SK-N-SH (cell line): ENCODE results near the gene ANKRD33B. TPM values are rescaled to one million over a fixed set of nuclear protein-coding genes. Genes with fewer than 3 reads are reported as not detected.

Source experiments
- CTCF ChIA-PET: fragments of 300-600, 350-600 bp; formaldehyde crosslinking; extraction: SDS; loops from one replicate; lab custom pipeline; 2021; lab: Yijun Ruan, JAX
- POLR2A ChIA-PET: fragments of 350-600 bp; sonication (Branson Sonifier 250); formaldehyde crosslinking; extraction: SDS; loops from one replicate; lab custom pipeline; 2020; ENCODE audit warnings: antibody characterized with exemption, inconsistent platforms; lab: Yijun Ruan, JAX
- DNase-seq: peaks from one replicate; pipeline ENCODE4 v3.0.0; 2012
- H2AFZ ChIP-seq: fragments of 200-600 bp; sonication (generic); 2 replicates; pipeline ENCODE4 v1.8.1; 2016; ENCODE audit warnings: antibody characterized with exemption, mild to moderate bottlenecking, low read depth
- H3F3A ChIP-seq: fragments of 200-600 bp; sonication (generic); replicated peaks from 2 replicates; pipeline ENCODE3; 2016; ENCODE audit warnings: antibody characterized with exemption, mild to moderate bottlenecking; ENCODE audit not compliant: insufficient read depth
- H3K27ac ChIP-seq, 2 experiments: fragments of 200-500 bp in 1 of 2; fragments of 200-600 bp in 1 of 2; sonication (Bioruptor generic) in 1 of 2; sonication (generic), shearing (Covaris generic) in 1 of 2; 2 replicates each; pipeline versions ENCODE4 v1.5.1 to v1.6.1; 2014 to 2016; ENCODE audit warnings: low read depth in 2 of 2, inconsistent platforms in 1 of 2, low read length in 1 of 2, mild to moderate bottlenecking in 1 of 2, mixed read lengths in 1 of 2
- H3K27me3 ChIP-seq: fragments of 200-600 bp; sonication (generic), shearing (Covaris generic); 2 replicates; pipeline ENCODE4 v1.6.1; 2016; ENCODE audit warnings: mixed run types; ENCODE audit not compliant: insufficient read depth
- H3K36me3 ChIP-seq, 2 experiments: fragments of 200-500 bp in 1 of 2; fragments of 200-600 bp in 1 of 2; sonication (Bioruptor generic) in 1 of 2; sonication (generic) in 1 of 2; replicated peaks in 1 of 2; 2 replicates each; pipeline versions ENCODE3 to v1.5.1; 2014 to 2016; ENCODE audit warnings: low read length in 1 of 2, mild to moderate bottlenecking in 1 of 2; ENCODE audit not compliant: insufficient read depth in 2 of 2, control insufficient read depth in 1 of 2
- H3K4me1 ChIP-seq, 2 experiments: fragments of 200-500 bp in 1 of 2; fragments of 200-600 bp in 1 of 2; sonication (Bioruptor generic) in 1 of 2; sonication (generic), shearing (Covaris generic) in 1 of 2; 2 replicates each; pipeline versions ENCODE4 v1.5.1 to v1.6.1; 2014 to 2016; ENCODE audit warnings: low read depth in 1 of 2, low read length in 1 of 2, mixed run types in 1 of 2; ENCODE audit not compliant: insufficient read depth in 2 of 2, control insufficient read depth in 1 of 2
- H3K4me2 ChIP-seq: fragments of 200-600 bp; sonication (generic), shearing (Covaris generic); 2 replicates; pipeline ENCODE4 v1.6.1; 2017; ENCODE audit warnings: mixed run types
- H3K4me3 ChIP-seq, 2 experiments: fragments of 200-500 bp in 1 of 2; fragments of 200-600 bp in 1 of 2; sonication (Bioruptor generic) in 1 of 2; sonication (generic), shearing (Covaris generic) in 1 of 2; 2 replicates each; pipeline versions ENCODE4 v1.5.1 to v1.8.1; 2014 to 2016; ENCODE audit warnings: low read depth in 2 of 2, inconsistent platforms in 1 of 2, low read length in 1 of 2, mild to moderate bottlenecking in 1 of 2, mixed read lengths in 1 of 2, moderate library complexity in 1 of 2
- H3K79me2 ChIP-seq: fragments of 200-600 bp; sonication (generic); 2 replicates; pipeline ENCODE4 v1.8.1; 2017; ENCODE audit warnings: mild to moderate bottlenecking; ENCODE audit not compliant: insufficient read depth
- H3K9ac ChIP-seq: fragments of 200-600 bp; sonication (generic); 2 replicates; pipeline ENCODE4 v1.6.1; 2017; ENCODE audit warnings: mixed run types
- H3K9me2 ChIP-seq: fragments of 200-600 bp; sonication (generic); 2 replicates; pipeline ENCODE4 v1.6.1; 2017; ENCODE audit warnings: mixed run types
- H3K9me3 ChIP-seq: fragments of 200-600 bp; sonication (generic); 2 replicates; pipeline ENCODE4 v1.6.1; 2017; ENCODE audit warnings: mixed run types, mild to moderate bottlenecking, moderate library complexity
- H4K20me1 ChIP-seq: fragments of 200-600 bp; sonication (generic); 2 replicates; pipeline ENCODE4 v1.6.1; 2017; ENCODE audit warnings: mild to moderate bottlenecking, mixed run types; ENCODE audit not compliant: insufficient read depth
- CTCF ChIP-seq: fragments of 200-600 bp; sonication (generic); IDR thresholded peaks from 2 replicates; pipeline ENCODE4 v1.6.1; 2017; ENCODE audit warnings: antibody characterized with exemption, mild to moderate bottlenecking, moderate library complexity
- ELF1 ChIP-seq: IDR thresholded peaks from 2 replicates; pipeline ENCODE4 v1.4.0; 2012
- EP300 ChIP-seq, 2 experiments: IDR thresholded peaks; 2 replicates each; pipeline versions ENCODE4 v1.4.0 to v1.6.1; 2012; ENCODE audit warnings: borderline replicate concordance in 1 of 2, low read depth in 1 of 2, low read length in 1 of 2
- FOXM1 ChIP-seq: IDR thresholded peaks from 2 replicates; pipeline ENCODE4 v1.4.0; 2012; ENCODE audit warnings: low read depth, mild to moderate bottlenecking
- GATA2 ChIP-seq: sonication (generic); formaldehyde crosslinking; IDR thresholded peaks from 2 replicates; pipeline ENCODE4 v1.5.0; 2020; ENCODE audit warnings: mild to moderate bottlenecking, missing genetic modification reagents
- MXI1 ChIP-seq: IDR thresholded peaks from 2 replicates; pipeline ENCODE4 v1.6.1; 2012; ENCODE audit warnings: mild to moderate bottlenecking, low read depth, low read length, improper control_type of control experiment
- NFIC ChIP-seq: IDR thresholded peaks from 2 replicates; pipeline ENCODE4 v1.4.0; 2012; ENCODE audit warnings: borderline replicate concordance
- POLR2AphosphoS5 ChIP-seq: IDR thresholded peaks from 2 replicates; pipeline ENCODE4 v1.6.1; 2012; ENCODE audit warnings: low read depth, low read length
- RAD21 ChIP-seq: IDR thresholded peaks from 2 replicates; pipeline ENCODE4 v1.6.1; 2012; ENCODE audit warnings: mild to moderate bottlenecking, low read length
- RCOR1 ChIP-seq: fragments of 150-350 bp; IDR thresholded peaks from 2 replicates; pipeline ENCODE4 v1.6.1; 2017; ENCODE audit warnings: antibody characterized with exemption, low read length
- REST ChIP-seq: IDR thresholded peaks from 2 replicates; pipeline ENCODE4 v1.6.1; 2012; ENCODE audit warnings: mild to moderate bottlenecking, low read depth, low read length, moderate library complexity
- TAF1 ChIP-seq: IDR thresholded peaks from 2 replicates; pipeline ENCODE4 v1.6.1; 2012; ENCODE audit warnings: low read depth, mild to moderate bottlenecking, low read length, moderate library complexity, borderline replicate concordance
- TEAD4 ChIP-seq: IDR thresholded peaks from 2 replicates; pipeline ENCODE4 v1.4.0; 2012; ENCODE audit warnings: mild to moderate bottlenecking, borderline replicate concordance; ENCODE audit not compliant: insufficient read depth
- USF2 ChIP-seq: fragments of 150-350 bp; IDR thresholded peaks from 2 replicates; pipeline ENCODE4 v1.6.1; 2017; ENCODE audit warnings: antibody characterized with exemption, low read length, low read depth, borderline replicate concordance
- WGBS: methylation state at CpG from one replicate; pipeline ENCODE4 v1.1.6; 2017; ENCODE audit warnings: low lambda C conversion rate; 5-methylcytosine and 5-hydroxymethylcytosine counted together
- polyA plus RNA-seq, 3 experiments: library from polyadenylated mRNA; depleted of rRNA; stranded (reverse); fragments of >200 nt; gene quantifications; 2 replicates each; pipeline ENCODE4 v1.2.3, GENCODE V29; 2012
- TF ChIP-seq, protein P1 (sequence below): IDR thresholded peaks from 2 replicates; pipeline ENCODE4 v1.4.0; 2012; ENCODE audit warnings: low read depth, borderline replicate concordance
- TF ChIP-seq, protein P2 (sequence below): IDR thresholded peaks from 2 replicates; pipeline ENCODE4; 2012
- TF ChIP-seq, protein P3 (sequence below): IDR thresholded peaks from 2 replicates; pipeline ENCODE4 v1.4.0; 2012; ENCODE audit warnings: low read depth

ANKRD33B gene
- polyA plus RNA-seq, 1 of the 3 experiments (the other 2 are of a cell fraction): 1.8 TPM

GRCh38 chr5:10599113-10599512 is 35.2 kb downstream of the ANKRD33B start:
- Histone ChIP-seq H3K4me1 (peaks cover 20 to 27% of the 10 kb centered on the region in 2 experiments), H3K4me3 (no peak overlapping the region), H3K9me3 (no peaks in the 10 kb centered on the region), H3K9me2 (no peaks in the 10 kb centered on the region), H3F3A (peaks cover 38% of the 10 kb centered on the region), H3K27me3 (no peaks in the 10 kb centered on the region), H3K36me3 (no peaks in the 10 kb centered on the region), H3K4me2 (no peak overlapping the region), H4K20me1 (no peaks in the 10 kb centered on the region), H3K27ac (no peak overlapping the region), H2AFZ (no peak overlapping the region), H3K79me2 (peaks cover 20% of the 10 kb centered on the region), H3K9ac (no peak overlapping the region)
- TF ChIP-seq FOXM1: no peak
- no peak for TF ChIP-seq TAF1
- no peak for TF ChIP-seq TEAD4
- TF ChIP-seq, protein P1, sequence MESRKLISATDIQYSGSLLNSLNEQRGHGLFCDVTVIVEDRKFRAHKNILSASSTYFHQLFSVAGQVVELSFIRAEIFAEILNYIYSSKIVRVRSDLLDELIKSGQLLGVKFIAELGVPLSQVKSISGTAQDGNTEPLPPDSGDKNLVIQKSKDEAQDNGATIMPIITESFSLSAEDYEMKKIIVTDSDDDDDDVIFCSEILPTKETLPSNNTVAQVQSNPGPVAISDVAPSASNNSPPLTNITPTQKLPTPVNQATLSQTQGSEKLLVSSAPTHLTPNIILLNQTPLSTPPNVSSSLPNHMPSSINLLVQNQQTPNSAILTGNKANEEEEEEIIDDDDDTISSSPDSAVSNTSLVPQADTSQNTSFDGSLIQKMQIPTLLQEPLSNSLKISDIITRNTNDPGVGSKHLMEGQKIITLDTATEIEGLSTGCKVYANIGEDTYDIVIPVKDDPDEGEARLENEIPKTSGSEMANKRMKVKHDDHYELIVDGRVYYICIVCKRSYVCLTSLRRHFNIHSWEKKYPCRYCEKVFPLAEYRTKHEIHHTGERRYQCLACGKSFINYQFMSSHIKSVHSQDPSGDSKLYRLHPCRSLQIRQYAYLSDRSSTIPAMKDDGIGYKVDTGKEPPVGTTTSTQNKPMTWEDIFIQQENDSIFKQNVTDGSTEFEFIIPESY: no peak
- TF ChIP-seq USF2: no peak
- TF ChIP-seq EP300 (IDR thresholded peaks at IDR 0.05; ENCODE audit: borderline replicate concordance in 1 of 2, low read depth in 1 of 2, low read length in 1 of 2): no peak
- TF ChIP-seq, protein P2, sequence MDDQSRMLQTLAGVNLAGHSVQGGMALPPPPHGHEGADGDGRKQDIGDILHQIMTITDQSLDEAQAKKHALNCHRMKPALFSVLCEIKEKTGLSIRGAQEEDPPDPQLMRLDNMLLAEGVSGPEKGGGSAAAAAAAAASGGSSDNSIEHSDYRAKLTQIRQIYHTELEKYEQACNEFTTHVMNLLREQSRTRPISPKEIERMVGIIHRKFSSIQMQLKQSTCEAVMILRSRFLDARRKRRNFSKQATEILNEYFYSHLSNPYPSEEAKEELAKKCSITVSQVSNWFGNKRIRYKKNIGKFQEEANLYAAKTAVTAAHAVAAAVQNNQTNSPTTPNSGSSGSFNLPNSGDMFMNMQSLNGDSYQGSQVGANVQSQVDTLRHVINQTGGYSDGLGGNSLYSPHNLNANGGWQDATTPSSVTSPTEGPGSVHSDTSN: no peak
- TF ChIP-seq CTCF: no peak
- TF ChIP-seq POLR2AphosphoS5: no peak
- TF ChIP-seq RAD21: no peak
- no peak for TF ChIP-seq GATA2 (CRISPR knock-in tag)
- no peak for TF ChIP-seq REST
- no peak for TF ChIP-seq ELF1
- no peak for TF ChIP-seq MXI1
- TF ChIP-seq, protein P3, sequence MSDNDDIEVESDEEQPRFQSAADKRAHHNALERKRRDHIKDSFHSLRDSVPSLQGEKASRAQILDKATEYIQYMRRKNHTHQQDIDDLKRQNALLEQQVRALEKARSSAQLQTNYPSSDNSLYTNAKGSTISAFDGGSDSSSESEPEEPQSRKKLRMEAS: no peak
- TF ChIP-seq NFIC: no peak
- TF ChIP-seq RCOR1: no peak
- ChIA-PET CTCF (no interaction called here), POLR2A (no interaction called here)
- DNase-seq: no peak
- 100% methylated on average over 1 of the region's 1 CpG for WGBS
